ENCODE results near the gene CLK2.
"Not testable (repeated sequence)": the region's sequence is repeated elsewhere in the genome, so short reads cannot be mapped to it uniquely, and the experiment has no call there.

The CLK2 gene

DNA sequence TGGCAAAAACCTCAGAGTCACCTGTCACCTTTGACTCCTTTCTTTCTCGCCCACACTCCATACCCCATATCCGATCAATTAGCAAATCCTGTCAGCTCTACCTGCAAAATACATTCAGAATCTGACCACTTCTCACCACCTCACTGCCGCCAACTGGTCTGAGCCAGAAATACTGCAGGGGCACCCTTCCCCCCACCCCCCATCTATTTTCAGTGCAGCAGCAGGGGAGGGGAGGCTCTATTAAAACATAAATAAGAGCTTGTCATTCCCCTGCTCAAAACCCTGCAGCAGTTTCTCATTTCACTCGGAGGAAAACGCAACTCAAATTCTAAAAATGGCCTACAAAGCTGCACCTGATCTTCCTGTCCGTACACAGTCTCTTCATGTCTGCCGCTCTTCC is 24.1 kb upstream of the CLK2 start:
- no peak for DNase-seq (ENCODE audit: low read depth in 2 of 2, low spot score in 1 of 2)

DNA sequence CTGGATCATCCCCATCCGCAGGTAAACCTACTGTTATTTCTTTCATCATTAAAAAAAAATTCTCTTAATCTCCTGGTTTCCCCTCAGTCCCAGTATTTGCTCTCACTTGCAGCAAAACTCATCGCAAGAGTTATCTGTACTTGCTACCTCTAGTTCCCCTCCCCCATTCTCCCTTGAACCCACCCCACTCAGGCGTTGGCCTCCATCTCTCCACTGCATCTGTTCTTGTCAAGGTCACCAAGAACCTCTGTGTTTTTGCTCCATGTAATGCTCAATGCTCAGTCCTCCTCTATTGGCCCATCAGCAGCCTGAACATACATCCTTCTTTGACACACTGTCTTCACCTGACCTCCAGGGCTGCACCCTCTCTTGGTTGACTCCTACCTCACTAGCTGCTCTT is 23.4 kb upstream of the CLK2 start:
- no peak for DNase-seq (ENCODE audit: low read depth in 2 of 2, low spot score in 1 of 2)

DNA sequence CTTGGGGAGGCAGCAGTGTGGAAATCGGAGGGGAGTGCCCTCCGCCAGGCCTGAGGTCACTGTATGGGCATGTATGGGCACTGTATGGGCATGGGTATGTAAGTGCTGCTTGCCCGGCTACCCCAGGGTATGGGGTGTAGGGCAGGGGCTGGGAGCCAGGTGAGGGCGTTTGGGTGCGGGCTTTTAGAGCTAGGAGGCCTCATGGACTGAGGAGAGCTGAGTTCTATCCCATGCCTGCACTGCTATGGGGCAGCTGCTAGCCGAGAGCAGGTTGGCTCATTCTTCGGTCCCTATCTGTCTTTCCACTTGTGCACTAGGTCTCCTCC is 22.6 kb upstream of the CLK2 start:
- DNase-seq (ENCODE audit: low read depth in 2 of 2, low spot score in 1 of 2): no peak

DNA sequence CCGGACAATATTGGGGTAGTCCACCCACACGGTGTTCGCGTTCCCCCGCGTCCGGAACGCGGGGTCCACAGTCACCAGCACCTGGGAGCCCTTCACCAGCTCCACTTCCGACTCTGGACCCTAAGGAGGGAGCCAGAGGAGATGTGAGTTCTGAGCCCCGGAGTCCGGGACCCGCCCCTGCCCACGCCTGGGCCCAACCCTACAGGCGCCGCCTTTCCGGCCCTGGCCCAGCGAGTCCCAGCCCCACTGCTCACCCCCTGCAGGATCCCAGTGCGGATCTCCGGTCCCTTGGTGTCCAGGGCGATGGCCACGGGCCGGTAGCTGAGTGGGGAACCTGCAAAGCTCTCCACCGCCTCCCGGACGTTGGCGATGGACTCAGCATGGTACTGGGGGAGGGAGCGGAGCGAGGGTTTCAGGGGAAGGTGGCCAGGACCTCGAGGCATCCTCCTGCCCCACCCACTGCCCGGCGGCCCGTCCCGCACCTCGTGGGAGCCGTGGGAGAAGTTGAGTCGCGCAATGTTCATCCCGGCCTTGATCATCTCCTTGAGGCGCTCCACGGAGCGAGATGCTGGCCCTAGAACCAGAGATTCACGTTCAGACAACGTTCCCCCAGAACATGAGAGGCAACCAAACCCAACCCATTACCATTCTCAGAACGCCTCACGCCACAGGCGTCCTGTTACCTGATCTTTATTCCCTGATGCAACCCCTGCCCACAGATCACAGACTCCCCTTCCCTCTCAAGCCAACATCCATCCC is 22.1 kb upstream of the CLK2 start:
- DNase-seq (ENCODE audit: low read depth in 2 of 2, low spot score in 1 of 2): no peak

DNA sequence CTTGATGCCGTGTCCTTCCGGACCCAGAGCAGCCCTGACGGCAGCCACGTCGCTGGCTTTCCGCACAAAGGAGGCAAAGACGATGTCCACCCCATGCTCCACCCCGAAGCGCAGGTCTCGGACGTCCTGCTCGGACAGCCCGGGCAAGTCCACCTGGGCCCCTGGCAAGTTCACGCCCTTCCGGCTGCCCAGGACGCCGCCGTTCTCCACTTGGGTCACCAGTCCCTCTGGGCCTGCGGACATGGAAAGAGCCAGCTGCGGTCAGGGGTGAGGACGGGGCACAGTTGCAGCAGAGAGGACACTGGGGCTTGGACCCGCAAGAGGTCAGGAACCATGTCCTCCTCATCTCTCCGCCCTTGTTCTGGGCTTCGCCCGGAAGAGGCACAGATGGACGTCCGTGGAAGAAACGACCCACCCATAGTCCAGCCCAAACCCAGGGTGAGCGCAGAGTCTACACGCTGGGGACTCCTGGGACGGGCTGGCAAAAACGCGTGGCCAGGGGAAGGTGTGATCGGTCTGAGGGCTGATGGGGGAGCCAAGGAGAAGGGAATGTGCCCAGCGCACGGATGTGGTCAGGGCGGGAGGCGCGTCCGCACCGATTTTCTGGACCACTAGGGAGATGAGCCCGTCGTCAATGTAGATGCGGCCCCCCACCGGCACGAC is 21.3 kb upstream of the CLK2 start:
- no peak for DNase-seq (ENCODE audit: low read depth in 2 of 2, low spot score in 1 of 2)

DNA sequence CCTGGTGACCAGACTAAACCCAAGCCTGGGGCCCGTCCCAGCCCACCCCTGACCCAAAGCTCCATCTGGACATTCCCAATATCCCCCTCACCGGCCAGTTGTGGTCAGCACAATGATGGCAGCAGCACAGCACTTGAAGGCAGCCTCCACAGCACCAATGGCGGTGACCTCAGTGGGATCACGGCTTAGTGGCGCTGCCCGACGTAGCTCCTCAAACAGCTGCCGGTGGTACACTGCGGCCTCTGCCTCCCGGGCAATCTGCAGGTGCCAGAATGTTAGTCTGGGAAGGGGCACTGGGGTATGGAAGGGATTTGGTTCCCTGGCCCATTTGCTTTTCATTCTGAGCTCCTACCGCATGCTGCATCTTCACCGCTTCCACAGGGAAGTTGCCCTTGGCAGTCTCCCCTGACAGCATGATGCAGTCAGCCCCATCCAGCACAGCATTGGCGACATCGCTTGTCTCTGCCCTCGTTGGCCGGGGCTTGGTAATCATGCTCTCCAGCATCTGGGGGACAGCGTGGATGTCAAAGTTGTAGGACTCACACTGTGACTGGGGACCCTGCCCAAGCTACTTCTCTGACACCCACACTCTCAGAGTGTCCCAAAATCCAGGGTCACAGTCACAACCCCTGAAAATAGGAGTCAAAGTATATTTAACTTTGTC is 19.9 kb upstream of the CLK2 start:
- no peak for DNase-seq (ENCODE audit: low read depth in 2 of 2, low spot score in 1 of 2)

DNA sequence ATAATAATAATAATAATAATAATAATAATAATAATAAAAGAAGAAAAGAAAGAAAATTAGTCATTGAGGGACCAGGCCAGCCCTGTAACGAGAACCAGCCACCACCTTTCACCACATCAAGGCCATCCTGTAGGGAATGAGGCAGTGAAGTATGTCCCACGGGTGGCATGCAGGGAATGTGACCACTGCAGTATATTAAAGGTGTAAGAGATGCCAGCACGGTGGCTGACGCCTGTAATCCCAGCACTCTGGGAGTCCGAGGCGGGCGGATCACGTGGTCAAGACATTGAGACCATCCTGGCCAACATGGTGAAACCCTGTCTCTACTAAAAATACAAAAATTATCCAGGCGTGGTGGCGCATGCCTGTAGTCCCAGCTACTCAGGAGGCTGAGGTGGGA is 17.7 kb upstream of the CLK2 start:
- DNase-seq (ENCODE audit: low read depth in 2 of 2, low spot score in 1 of 2): not testable (repeated sequence)

DNA sequence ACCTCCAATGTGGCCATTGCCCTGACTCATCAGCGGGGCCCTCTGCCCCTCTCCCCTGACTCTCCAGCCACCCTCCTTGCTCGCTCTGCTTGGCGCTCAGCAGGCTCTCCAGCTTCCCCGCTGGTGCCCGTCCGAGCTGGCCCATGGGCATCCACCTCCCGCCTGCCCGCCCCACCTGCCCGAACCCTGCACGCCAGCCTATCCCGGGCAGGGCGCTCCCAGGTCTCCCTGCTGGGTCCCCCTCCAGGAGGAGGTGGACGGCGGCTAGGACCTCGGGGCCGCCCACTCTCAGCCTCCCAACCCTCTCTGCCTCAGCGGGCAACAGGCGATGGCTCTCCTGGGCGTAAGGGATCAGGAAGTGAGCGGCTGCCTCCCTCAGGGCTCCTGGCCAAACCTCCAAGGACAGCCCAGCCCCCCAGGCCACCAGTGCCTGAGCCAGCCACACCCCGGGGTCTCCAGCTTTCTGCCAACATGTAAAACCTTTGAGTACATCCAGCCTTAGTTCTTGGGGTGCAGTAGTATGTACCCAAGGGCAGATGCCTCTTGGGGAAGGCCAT is 14.8 kb upstream of the CLK2 start:
- no peak for DNase-seq (ENCODE audit: low read depth in 2 of 2, low spot score in 1 of 2)

DNA sequence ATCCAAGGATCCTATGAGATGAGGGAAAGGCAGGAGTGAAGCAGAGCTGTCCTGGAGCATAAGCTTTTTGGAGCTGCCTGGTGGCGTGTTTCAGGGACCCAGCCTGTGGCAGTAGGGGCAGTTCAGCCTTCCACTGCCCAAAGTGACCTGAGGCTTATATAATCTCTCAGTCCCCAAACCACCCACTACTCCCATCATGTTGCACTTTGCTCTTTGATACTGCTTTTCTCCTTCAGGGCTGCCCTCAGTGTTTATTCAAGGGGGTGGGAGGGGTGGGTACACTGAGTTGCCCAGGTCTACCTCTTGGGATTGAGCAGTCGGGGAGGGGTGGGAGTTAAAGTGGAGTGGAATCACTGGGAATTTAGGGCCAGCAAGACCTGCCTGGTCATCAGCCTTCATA is 13.2 kb upstream of the CLK2 start:
- no peak for DNase-seq (ENCODE audit: low read depth in 2 of 2, low spot score in 1 of 2)

DNA sequence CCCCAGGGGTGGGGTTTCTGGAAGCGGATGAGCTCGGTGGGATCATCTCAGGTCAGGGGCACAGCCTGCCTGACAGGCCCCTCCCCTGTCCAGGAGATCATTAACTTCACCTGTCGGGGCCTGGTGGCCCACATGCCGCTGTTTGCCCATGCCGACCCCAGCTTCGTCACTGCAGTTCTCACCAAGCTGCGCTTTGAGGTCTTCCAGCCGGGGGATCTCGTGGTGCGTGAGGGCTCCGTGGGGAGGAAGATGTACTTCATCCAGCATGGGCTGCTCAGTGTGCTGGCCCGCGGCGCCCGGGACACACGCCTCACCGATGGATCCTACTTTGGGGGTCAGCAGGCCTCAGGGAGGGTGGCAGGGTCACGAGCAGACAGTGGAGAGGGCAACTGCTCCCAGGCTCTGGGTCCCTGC is 12.3 kb upstream of the CLK2 start:
- DNase-seq (ENCODE audit: low read depth in 2 of 2, low spot score in 1 of 2): no peak

DNA sequence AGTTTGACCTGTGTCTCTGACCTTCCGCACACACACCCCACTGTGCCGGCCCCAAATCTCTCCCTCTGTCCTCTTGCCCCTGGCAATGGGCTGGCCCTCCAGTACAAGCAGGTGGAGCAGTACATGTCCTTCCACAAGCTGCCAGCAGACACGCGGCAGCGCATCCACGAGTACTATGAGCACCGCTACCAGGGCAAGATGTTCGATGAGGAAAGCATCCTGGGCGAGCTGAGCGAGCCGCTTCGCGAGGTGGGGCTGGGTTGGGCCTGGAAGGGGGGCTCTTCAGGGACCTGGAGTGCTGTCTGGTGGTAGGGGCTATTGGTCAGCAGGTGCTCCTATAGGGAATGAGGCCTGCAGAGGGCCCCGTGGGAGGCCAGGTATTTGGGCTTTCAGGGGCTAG is 11.8 kb upstream of the CLK2 start:
- no peak for DNase-seq (ENCODE audit: low read depth in 2 of 2, low spot score in 1 of 2)

DNA sequence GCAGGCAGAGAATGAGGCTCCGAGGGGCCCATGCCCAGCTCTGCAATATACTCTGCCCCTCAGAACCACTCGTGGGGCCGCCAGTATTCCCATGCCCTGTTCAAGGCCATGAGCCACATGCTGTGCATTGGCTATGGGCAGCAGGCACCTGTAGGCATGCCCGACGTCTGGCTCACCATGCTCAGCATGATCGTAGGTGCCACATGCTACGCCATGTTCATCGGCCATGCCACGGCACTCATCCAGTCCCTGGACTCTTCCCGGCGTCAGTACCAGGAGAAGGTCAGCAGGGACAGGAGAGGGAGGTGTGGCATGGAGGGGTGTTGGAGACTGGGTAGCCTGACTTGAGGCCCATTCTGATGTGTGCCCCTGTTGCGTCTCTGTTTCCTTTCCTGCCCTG is 11.2 kb upstream of the CLK2 start:
- no peak for DNase-seq (ENCODE audit: low read depth in 2 of 2, low spot score in 1 of 2)

DNA sequence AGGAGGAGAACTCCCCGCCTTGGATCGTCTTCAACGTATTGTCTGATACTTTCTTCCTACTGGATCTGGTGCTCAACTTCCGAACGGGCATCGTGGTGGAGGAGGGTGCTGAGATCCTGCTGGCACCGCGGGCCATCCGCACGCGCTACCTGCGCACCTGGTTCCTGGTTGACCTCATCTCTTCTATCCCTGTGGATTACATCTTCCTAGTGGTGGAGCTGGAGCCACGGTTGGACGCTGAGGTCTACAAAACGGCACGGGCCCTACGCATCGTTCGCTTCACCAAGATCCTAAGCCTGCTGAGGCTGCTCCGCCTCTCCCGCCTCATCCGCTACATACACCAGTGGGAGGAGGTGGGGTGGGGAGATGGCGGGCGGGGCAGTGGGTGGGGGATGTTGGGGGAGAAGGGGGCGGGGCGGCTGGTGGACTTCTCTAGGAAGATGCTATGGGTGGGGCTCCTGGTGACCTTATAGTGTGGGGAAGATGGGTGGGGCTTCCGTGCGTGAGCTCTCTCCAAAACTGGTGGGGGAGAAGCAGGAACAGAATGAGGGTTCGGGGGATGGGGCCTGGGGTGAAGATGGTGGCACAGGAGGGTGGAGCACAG is 9.3 kb upstream of the CLK2 start:
- no peak for DNase-seq (ENCODE audit: low read depth in 2 of 2, low spot score in 1 of 2)

DNA sequence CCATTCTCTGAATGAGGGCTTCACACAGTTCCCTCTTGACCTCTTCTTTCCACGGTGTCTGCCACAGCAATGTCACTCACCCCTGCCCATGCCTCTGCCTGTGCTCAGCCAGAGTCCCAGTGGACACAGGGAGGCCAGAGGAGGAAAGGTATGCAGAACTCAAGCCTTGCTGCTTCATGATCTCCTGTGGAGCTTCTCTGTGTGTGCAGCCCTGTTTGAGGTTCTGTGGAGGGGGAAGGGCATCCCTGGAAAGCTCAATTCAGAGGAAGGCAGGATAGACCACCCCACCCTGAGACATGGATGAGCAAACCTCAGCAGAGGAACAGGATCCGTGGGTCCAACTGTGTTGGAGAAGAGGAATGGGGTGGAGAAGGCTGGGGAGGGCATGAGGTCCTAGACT is 6.0 kb upstream of the CLK2 start:
- no peak for DNase-seq (ENCODE audit: low read depth in 2 of 2, low spot score in 1 of 2)

DNA sequence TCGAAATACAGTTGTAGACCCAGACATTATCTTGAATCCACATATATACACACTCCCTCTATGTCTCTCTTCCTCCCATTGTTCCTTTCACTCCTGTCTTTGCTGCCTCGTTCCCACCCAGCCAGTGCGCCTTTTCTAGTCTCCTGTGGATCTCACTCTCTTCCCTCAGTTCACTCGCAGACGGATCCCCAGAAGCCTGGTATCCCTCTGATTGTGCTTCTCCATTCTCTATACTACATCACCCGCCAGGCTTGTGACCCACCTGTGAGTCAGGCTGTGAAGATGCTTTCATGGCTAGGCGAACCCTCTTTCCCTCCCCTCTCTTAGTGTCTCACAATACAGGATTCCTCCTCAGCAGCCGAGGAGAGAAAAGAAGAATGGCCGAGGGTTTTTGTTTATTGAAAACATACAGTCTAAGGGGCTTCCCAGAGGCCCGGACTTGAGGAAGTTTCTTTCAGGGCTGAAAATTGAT is 5.4 kb upstream of the CLK2 start:
- no peak for DNase-seq (ENCODE audit: low read depth in 2 of 2, low spot score in 1 of 2)

DNA sequence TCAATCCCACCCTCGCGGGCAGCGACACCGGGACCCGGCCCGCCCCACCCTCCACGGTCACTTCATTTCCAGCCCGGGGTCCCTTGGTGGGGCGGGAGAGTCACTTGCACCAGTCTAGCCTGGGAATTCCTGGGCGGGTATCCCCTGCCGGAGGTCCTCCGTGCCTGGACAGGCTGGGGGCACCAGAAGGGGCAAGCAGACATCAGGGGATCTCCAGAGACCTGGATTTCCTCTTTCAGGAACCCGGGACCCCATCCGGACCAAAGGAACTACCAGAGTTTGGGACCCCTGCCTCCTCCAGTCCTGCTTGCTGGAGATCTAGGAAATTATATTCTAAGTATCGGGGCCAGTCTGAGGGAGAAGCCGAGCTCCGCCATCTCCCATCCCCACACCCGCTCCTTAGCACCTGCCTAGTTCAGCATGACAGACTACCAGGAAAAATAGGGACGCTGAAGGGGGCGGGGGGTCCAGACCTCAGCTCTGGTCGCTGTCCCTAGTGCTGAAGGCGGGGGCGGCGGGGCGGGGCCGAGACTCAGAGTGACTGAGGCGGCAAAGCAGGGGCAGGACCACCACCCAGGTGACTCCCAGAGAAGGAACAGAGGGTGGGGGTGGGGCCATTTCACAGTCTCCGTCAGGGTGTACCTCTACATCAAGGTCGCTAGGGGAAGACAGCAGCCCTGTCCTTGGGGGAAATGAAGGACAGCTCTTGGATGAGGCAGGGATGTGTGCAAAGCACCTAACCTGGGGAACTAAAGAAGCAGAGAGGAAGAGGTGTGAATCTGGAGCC is 4.8 kb upstream of the CLK2 start:
- peak; percentile 39 to 48 for DNase-seq (ENCODE audit: low read depth in 2 of 2, low spot score in 1 of 2)

DNA sequence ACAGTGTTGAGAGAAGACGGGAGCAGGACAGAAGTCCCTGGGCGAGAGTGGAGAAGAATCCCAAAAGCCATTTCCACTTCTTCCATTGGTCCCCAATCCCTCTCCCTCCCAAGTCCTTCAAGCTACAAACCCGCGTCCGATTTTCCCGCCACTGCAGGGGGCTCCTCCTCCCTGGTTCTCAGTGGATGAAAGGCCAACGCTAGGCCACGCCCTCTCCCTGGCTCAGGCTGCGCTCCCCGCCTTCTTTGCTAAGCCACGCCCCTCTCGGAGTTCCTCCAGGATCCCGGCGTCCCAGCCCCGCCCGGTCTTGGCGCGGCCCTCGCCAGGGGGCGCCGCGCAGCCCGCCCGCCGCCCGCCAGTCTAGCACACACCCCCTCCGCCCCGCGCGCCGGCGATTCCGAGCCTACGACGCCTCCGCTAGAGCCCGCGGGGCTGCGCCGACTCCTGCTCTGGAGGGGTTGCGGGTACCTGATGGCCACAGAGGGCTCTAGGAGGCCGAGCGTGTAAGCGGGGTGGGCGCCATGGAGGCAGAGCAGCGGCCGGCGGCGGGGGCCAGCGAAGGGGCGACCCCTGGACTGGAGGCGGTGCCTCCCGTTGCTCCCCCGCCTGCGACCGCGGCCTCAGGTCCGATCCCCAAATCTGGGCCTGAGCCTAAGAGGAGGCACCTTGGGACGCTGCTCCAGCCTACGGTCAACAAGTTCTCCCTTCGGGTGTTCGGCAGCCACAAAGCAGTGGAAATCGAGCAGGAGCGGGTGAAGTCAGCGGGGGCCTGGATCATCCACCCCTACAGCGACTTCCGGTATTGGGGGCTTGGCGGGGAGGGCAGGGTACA is 4.0 kb upstream of the CLK2 start, which contains the start of gene HCN3:
Gene HCN3 (plus strand): TSS at position 394 of the 832 bp plus-strand sequence. CDS start 128 bp downstream, at position 522.
- DNase-seq (ENCODE audit: low read depth in 2 of 2, low spot score in 1 of 2): peak; percentile 83

DNA sequence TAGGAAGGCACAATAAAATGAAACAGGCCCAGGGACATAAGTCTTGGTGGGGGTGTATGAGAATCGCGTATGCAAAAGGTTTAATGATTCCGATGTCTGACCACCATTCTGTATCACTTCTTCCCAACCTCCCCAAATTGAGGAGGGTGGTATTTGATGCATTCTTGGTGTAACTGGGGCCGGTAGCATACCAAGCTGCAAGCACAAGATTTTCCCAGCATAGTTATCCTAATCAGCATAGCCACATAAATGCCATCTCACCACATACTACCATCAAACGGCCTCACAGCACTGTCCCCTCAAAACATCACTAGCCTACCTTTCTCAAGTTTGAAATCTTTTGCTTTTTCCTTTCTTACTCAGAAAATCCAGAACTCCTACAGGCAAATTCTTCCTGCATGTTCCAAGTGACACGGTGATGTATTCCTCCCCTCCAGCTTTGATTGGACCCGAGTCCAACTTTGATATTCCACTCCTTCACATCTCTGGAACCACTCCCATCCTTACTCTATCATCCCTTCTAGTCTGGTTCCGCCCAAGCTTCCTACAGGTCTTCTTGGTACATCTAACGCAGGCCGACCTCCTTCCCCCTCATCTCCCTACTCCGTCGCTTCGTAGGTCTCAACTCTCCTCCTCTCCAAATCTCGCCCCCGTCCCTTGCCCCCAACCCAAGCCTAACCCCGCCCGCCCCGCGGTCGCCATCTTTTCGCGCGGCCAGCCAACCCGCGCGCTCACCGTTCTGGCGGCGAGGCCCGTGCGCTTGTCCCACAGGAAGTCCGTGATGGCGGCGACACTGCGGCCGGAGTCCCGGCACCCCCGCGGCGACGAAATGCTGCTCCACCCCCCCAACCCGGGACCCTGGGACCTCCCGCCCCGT is 600 bp downstream of the CLK2 start:
- peak in 1 of 2 donors; percentile 25 for DNase-seq (ENCODE audit: low read depth in 2 of 2, low spot score in 1 of 2)

DNA sequence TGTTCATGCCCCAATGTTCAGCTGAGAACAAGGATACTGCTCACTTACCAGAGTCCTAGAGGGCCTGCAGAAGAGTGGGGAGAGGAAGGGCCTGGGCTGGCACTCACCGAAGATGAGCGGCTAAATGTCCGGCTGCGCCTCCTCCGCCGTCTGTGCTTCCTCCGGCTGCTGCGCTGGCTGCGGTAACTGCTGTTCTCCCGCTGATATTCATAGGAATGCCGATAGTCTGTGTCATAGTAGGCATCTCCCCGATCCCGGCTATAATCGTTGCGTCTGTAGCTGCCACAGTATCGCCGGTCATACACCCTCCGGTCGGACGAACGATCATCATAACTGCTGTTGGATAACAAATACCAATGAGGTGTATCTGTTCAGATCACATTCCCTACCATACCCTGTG is 3.9 kb downstream of the CLK2 start:
- DNase-seq (ENCODE audit: low read depth in 2 of 2, low spot score in 1 of 2): no peak
